ENCODE measurements around the gene APOA4.

Gene APOA4

DNA sequence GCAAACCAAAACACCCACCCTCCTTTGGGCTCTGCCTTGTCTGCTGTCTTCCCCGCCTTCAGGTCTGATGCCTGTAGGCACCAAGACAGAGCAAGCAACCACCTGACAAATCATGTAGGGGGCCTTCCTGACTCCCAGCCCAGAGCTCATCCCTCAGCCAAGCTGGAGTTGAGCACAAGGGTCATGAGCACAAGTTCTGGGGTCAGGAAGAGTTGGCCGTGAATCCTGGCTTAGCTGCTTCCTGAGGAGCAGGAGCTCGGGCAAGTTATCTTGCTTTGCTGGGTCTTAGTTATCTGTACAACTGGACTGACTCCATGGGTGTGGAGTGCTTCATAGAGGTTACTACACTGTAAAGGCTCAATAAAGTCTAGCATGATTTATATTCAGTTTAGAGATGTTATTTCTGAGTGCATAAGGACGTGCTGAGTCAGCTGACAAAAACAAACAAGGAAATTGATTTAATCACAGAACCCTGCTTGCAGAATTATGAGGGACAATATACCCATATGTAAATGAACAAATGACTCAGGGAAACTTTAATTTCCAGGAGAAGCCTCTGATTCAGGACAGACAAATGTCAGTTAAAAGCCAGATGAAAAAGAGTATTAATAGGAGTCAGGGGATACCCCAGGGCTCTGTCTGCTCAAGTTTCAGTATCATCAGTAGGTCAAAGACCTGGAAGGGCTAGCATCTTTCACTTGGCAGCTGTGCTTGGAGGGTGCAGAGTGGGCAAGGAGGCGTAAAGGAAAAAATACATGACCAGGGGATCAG is 29.3 kb upstream of the APOA4 start (continued):
- no peak for TF ChIP-seq ZNF280D (tag by site-specific recombination; IDR thresholded peaks at IDR 0.05)
- no peak for TF ChIP-seq ZNF266 (tag by site-specific recombination; IDR thresholded peaks at IDR 0.05; ENCODE audit: low read depth)
- no peak for TF ChIP-seq ZNF560 (tag by site-specific recombination; IDR thresholded peaks at IDR 0.05; ENCODE audit: borderline replicate concordance)
- TF ChIP-seq PRDM1 (tag by site-specific recombination; IDR thresholded peaks at IDR 0.05): no peak
- TF ChIP-seq ZNF121 (tag by site-specific recombination; IDR thresholded peaks at IDR 0.05): no peak
- TF ChIP-seq ZNF501 (tag by site-specific recombination; IDR thresholded peaks at IDR 0.05): no peak
- TF ChIP-seq ZNF202 (tag by site-specific recombination; IDR thresholded peaks at IDR 0.05; ENCODE audit: borderline replicate concordance): no peak
- 0 out of 2 replicates have a peak, but pooled peaks have one; percentile 14 for TF ChIP-seq KLF10 (tag by site-specific recombination; IDR thresholded peaks at IDR 0.05)
- TF ChIP-seq SETDB1 (IDR thresholded peaks at IDR 0.05; ENCODE audit: insufficient read length, low read length): no peak
- TF ChIP-seq ELK4 (IDR thresholded peaks at IDR 0.05; ENCODE audit: borderline replicate concordance, low read depth, low read length): no peak
- TF ChIP-seq, protein P1, sequence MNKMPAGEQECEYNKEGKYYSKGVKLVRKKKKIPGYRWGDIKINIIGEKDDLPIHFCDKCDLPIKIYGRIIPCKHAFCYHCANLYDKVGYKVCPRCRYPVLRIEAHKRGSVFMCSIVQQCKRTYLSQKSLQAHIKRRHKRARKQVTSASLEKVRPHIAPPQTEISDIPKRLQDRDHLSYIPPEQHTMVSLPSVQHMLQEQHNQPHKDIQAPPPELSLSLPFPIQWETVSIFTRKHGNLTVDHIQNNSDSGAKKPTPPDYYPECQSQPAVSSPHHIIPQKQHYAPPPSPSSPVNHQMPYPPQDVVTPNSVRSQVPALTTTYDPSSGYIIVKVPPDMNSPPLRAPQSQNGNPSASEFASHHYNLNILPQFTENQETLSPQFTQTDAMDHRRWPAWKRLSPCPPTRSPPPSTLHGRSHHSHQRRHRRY (tag by site-specific recombination; IDR thresholded peaks at IDR 0.05): no peak
- no peak for TF ChIP-seq ZSCAN30 (tag by site-specific recombination; IDR thresholded peaks at IDR 0.05)
- TF ChIP-seq, protein P2, sequence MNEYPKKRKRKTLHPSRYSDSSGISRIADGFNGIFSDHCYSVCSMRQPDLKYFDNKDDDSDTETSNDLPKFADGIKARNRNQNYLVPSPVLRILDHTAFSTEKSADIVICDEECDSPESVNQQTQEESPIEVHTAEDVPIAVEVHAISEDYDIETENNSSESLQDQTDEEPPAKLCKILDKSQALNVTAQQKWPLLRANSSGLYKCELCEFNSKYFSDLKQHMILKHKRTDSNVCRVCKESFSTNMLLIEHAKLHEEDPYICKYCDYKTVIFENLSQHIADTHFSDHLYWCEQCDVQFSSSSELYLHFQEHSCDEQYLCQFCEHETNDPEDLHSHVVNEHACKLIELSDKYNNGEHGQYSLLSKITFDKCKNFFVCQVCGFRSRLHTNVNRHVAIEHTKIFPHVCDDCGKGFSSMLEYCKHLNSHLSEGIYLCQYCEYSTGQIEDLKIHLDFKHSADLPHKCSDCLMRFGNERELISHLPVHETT (tag by site-specific recombination; IDR thresholded peaks at IDR 0.05): no peak
- TF ChIP-seq, protein P3, sequence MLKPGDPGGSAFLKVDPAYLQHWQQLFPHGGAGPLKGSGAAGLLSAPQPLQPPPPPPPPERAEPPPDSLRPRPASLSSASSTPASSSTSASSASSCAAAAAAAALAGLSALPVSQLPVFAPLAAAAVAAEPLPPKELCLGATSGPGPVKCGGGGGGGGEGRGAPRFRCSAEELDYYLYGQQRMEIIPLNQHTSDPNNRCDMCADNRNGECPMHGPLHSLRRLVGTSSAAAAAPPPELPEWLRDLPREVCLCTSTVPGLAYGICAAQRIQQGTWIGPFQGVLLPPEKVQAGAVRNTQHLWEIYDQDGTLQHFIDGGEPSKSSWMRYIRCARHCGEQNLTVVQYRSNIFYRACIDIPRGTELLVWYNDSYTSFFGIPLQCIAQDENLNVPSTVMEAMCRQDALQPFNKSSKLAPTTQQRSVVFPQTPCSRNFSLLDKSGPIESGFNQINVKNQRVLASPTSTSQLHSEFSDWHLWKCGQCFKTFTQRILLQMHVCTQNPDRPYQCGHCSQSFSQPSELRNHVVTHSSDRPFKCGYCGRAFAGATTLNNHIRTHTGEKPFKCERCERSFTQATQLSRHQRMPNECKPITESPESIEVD (tag by site-specific recombination; IDR thresholded peaks at IDR 0.05): peak; percentile 32; the same call in 1 of the 2 replicates
- no peak for TF ChIP-seq ZNF792 (tag by site-specific recombination; IDR thresholded peaks at IDR 0.05)
- TF ChIP-seq ZNF354C (tag by site-specific recombination; IDR thresholded peaks at IDR 0.05; ENCODE audit: borderline replicate concordance, low read depth): no peak
- TF ChIP-seq KLF17 (tag by site-specific recombination; IDR thresholded peaks at IDR 0.05): no peak
- no peak for TF ChIP-seq ZNF785 (tag by site-specific recombination; IDR thresholded peaks at IDR 0.05)
- no peak for TF ChIP-seq ZNF707 (tag by site-specific recombination; IDR thresholded peaks at IDR 0.05)
- TF ChIP-seq, protein P4, sequence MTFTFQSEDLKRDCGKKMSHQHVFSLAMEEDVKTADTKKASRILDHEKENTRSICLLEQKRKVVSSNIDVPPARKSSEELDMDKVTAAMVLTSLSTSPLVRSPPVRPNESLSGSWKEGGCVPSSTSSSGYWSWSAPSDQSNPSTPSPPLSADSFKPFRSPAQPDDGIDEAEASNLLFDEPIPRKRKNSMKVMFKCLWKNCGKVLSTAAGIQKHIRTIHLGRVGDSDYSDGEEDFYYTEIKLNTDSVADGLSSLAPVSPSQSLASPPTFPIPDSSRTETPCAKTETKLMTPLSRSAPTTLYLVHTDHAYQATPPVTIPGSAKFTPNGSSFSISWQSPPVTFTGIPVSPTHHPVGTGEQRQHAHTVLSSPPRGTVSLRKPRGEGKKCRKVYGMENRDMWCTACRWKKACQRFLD (tag by site-specific recombination; IDR thresholded peaks at IDR 0.05): no peak
- no peak for TF ChIP-seq ZNF561 (tag by site-specific recombination; IDR thresholded peaks at IDR 0.05; ENCODE audit: borderline replicate concordance)
- TF ChIP-seq SP7 (tag by site-specific recombination; IDR thresholded peaks at IDR 0.05): 0 out of 2 replicates have a peak, but pooled peaks have one; percentile 19
- no peak for TF ChIP-seq ZNF114 (tag by site-specific recombination; IDR thresholded peaks at IDR 0.05)
- peak; percentile 52 for TF ChIP-seq FEZF1 (tag by site-specific recombination; IDR thresholded peaks at IDR 0.05)
- TF ChIP-seq ZNF214 (tag by site-specific recombination; IDR thresholded peaks at IDR 0.05; ENCODE audit: borderline replicate concordance): no peak
- no peak for TF ChIP-seq ZNF146 (tag by site-specific recombination; IDR thresholded peaks at IDR 0.05)
- peak; percentile 59 for TF ChIP-seq OSR2 (tag by site-specific recombination; IDR thresholded peaks at IDR 0.05)
